SK-N-SH treated with all-trans-retinoic acid at 6 μM for 48 hours (cell line): ENCODE data around the gene COX4I1.

ENCODE experiments used
- ARNTL ChIP-seq: fragments of 450-650 bp; formaldehyde crosslinking; IDR thresholded peaks from 2 replicates; pipeline ENCODE4 v1.5.0; 2020; ENCODE audit warnings: low read depth, mild to moderate bottlenecking, moderate library complexity, borderline replicate concordance
- BACH2 ChIP-seq: fragments of 250-450 bp; sonication (Bioruptor Pico); IDR thresholded peaks from 2 replicates; pipeline ENCODE4 v1.9.0; 2021; ENCODE audit warnings: mild to moderate bottlenecking, borderline replicate concordance
- ESRRG ChIP-seq: fragments of 250-450 bp; sonication (Bioruptor Pico); IDR thresholded peaks from 2 replicates; pipeline ENCODE4 v1.6.1; 2021; ENCODE audit warnings: mild to moderate bottlenecking
- PPARA ChIP-seq: fragments of 250-450 bp; sonication (Bioruptor Pico); IDR thresholded peaks from 2 replicates; pipeline ENCODE4 v1.5.0; 2020; ENCODE audit warnings: mild to moderate bottlenecking, borderline replicate concordance
- RARB ChIP-seq: fragments of 250-450 bp; sonication (Bioruptor Pico); IDR thresholded peaks from 2 replicates; pipeline ENCODE4 v1.8.0; 2021; ENCODE audit warnings: mild to moderate bottlenecking, moderate library complexity
- ZFP30 ChIP-seq: fragments of 450-650 bp; formaldehyde crosslinking; IDR thresholded peaks from 2 replicates; pipeline ENCODE4 v1.5.0; 2022; ENCODE audit warnings: mild to moderate bottlenecking, moderate library complexity
- TF ChIP-seq, protein P1 (sequence below): fragments of 250-450 bp; sonication (Bioruptor Pico); IDR thresholded peaks from 2 replicates; pipeline ENCODE4 v1.8.0; 2020; ENCODE audit warnings: mild to moderate bottlenecking, moderate library complexity, borderline replicate concordance
- TF ChIP-seq, protein P2 (sequence below): fragments of 250-450 bp; sonication (Bioruptor Pico); IDR thresholded peaks from 2 replicates; pipeline ENCODE4 v1.8.0; 2021; ENCODE audit warnings: low read depth, mild to moderate bottlenecking, moderate library complexity, borderline replicate concordance

DNA sequence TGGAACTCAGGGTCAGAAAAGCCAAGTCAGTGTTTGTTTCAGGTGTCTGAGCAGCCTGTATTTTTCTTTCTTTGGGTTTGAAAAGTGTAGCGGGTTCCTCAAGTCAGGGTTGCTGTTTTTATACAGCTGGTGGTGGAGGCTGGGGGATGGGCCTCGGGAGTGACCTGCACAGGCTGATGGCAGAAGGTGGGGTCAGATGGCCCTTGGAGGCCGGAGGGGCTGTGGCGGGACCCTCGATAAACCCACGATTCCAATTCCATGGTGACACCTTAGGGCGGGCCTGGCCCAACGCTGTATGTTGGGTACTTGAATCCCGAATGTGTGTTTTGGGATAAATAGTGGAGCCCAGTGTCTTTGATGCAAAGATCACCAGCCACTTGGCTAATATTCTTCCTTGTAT lies 28.7 kb downstream of the COX4I1 start:
- TF ChIP-seq, protein P1, sequence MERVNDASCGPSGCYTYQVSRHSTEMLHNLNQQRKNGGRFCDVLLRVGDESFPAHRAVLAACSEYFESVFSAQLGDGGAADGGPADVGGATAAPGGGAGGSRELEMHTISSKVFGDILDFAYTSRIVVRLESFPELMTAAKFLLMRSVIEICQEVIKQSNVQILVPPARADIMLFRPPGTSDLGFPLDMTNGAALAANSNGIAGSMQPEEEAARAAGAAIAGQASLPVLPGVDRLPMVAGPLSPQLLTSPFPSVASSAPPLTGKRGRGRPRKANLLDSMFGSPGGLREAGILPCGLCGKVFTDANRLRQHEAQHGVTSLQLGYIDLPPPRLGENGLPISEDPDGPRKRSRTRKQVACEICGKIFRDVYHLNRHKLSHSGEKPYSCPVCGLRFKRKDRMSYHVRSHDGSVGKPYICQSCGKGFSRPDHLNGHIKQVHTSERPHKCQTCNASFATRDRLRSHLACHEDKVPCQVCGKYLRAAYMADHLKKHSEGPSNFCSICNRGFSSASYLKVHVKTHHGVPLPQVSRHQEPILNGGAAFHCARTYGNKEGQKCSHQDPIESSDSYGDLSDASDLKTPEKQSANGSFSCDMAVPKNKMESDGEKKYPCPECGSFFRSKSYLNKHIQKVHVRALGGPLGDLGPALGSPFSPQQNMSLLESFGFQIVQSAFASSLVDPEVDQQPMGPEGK, result no peak
- TF ChIP-seq, protein P2, sequence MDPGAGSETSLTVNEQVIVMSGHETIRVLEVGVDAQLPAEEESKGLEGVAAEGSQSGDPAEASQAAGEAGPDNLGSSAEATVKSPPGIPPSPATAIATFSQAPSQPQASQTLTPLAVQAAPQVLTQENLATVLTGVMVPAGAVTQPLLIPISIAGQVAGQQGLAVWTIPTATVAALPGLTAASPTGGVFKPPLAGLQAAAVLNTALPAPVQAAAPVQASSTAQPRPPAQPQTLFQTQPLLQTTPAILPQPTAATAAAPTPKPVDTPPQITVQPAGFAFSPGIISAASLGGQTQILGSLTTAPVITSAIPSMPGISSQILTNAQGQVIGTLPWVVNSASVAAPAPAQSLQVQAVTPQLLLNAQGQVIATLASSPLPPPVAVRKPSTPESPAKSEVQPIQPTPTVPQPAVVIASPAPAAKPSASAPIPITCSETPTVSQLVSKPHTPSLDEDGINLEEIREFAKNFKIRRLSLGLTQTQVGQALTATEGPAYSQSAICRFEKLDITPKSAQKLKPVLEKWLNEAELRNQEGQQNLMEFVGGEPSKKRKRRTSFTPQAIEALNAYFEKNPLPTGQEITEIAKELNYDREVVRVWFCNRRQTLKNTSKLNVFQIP, result no peak
- TF ChIP-seq PPARA (CRISPR knock-in tag) (no peak), BACH2 (no peak), ESRRG (CRISPR knock-in tag) (no peak), RARB (CRISPR knock-in tag) (no peak), ZFP30 (CRISPR knock-in tag) (no peak), ARNTL (CRISPR knock-in tag) (no peak)
